Measurements from ENCODE around the gene NNT.

The NNT gene

GRCh38 chr5:43619380-43619779 is 16.4 kb downstream of the NNT start:
- no peak for DNase-seq
- intact Hi-C loops (cut with DNase I), result no loop called here

- DNase-seq, result no peak
- intact Hi-C loops (cut with DNase I), result no loop called here
Observed at GRCh38 chr5:43619911-43620310, 16.9 kb downstream of the NNT start.

DNA sequence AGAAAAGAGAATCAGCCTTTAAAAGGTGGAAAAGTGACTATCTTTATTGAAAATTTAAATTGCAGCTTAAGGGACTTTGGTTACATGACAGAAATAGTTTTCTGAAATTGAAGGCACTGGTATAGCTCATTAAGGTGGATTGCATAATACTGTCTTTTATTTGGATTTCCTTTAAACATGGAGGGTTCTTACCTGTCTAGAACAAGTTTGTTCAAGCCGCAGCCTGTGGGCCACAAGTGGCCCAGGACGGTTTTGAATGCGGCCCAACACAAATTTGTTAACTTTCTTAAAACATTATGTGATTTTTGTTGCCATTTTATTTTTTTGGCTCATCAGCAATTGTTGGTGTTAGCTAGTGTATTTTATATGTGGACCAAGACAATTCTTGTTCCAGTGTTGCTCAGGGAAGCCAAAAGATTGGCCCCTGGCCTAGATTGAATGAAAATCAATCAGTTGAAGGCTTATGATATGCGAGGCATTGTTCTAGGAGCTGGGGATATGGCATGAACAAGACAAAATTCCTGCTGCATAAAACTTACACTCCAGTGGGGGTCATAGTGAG is 18.0 kb downstream of the NNT start:
- intact Hi-C loops (cut with DNase I), result no loop called here

DNA sequence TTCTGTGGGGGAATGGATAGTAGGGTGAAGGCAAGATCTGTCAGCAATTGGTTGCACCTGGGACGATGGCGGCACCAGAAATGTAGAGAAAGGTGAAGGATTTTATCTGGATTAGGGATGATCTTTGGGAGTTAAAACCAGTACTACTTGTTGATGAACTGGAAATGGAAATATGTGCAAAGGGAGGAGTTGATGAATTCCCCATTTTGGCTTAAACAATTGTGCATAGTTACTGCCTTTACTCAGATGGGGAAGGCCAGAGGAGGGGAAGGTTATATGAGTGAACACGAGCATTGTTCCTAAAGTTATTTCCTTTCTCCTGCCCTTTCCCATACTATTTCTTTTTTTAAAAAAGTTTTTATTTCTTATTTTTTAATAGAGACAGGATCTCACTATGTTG is 19.1 kb downstream of the NNT start:
- DNase-seq, result no peak
- intact Hi-C loops (cut with DNase I), result no loop called here

More for the DNA sequence above, 18.0 kb downstream of the NNT start:
- no peak for DNase-seq

DNA sequence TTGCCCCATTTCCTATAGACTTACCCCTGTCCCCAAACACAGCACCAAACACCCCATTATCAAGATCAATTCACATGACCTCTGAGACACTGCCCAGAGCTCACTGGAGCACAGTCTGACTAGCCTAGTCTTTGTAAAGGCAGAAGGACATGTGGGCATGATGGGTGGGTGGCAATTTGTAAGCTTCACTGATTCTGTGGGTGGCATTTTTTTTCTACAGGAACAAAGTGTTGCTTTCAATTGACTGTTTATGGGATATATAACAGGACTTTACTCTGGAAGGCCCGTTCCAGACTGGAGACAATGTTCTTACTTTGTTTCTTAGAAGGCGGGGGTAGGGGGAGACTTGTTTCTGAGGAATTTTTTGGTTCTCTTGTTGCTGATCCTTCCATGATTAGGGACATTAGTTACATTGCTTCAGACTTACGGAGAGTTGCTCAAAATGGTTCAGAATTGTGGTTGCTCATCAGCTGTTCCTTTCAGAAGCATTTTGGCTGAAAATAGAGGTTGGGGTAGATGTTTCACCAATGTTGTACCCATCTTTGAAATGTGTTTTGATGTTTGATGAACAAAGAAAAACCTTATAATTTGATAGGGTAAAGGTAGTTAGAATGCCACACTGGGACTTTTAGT is 20.2 kb downstream of the NNT start:
- peak in 1 of 42 donors; percentile 13 for DNase-seq
- intact Hi-C loops (cut with DNase I), result no loop called here

GRCh38 chr5:43627028-43627427 is 24.0 kb downstream of the NNT start:
- peak in 5 of 42 donors; percentile 9 to 57 (median 40) for DNase-seq
- intact Hi-C loops (cut with DNase I), result no loop called here

GRCh38 chr5:43631182-43631910 is 28.4 kb downstream of the NNT start:
- DNase-seq, result peak in 23 of 42 donors; percentile 6 to 76 (median 42)
- intact Hi-C loops (cut with DNase I), result no loop called here

DNA sequence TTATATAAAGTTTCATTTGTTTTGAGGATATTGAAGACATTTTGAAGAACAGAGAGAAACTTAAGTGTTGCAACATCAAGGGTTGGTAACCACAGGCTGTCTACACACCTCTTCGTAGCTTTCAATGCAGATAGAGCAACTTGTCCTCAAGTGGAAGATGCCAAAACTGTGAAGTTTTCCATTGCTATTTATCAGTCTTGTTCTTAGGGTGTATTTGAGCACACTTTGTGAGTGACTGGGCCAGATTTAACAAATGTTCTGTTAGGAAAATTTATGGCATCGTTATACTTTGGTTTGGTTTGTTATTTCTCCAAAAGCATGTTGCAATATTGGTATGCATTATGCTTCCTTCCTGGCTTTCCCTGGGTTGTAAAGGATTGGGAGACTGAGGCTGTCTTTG is 31.6 kb downstream of the NNT start:
- no peak for DNase-seq
- intact Hi-C loops (cut with DNase I), result no loop called here

DNA sequence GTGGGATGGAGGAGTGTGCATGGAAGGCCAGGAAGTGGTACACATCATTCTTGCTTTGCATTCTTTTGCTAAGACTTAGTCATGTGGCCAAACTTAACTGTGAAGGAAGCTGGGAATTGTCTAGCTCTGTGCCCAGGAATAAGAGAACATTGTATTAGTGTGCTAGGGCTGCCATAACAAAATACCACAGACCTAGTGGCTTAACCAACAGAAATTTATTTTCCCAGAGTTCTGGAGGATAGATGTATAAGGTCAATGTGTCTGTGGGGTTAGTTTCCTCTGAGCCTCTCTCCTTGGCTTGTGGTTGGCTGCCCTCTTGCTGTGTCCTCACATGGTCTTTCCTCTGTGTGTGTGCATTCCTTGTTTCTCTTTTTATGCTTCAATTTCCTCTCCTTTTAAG is 32.4 kb downstream of the NNT start:
- DNase-seq, result no peak
- intact Hi-C loops (cut with DNase I), result no loop called here

DNA sequence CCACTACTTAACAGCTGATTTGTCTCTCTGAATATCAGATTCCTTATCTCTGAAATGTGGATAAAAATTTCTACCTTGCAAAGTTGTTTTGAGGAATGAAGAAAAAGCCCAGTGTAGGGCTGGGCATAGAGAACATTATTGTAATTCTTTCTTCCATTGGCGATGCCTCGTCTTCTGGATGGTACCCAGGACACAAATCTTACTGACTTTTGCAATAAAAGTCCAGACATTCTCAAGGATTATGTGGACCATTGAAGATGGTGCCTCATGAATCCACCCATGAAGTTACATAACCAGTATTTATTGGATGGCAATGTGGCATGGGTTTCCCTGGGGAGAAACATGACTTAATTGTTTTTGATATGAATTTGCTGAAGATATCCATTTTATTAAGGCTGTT is 33.1 kb downstream of the NNT start:
- intact Hi-C loops (cut with DNase I), result no loop called here
- DNase-seq, result no peak

GRCh38 chr5:43637416-43637815 is 34.4 kb downstream of the NNT start:
- intact Hi-C loops (cut with DNase I), result no loop called here
- DNase-seq, result no peak

DNA sequence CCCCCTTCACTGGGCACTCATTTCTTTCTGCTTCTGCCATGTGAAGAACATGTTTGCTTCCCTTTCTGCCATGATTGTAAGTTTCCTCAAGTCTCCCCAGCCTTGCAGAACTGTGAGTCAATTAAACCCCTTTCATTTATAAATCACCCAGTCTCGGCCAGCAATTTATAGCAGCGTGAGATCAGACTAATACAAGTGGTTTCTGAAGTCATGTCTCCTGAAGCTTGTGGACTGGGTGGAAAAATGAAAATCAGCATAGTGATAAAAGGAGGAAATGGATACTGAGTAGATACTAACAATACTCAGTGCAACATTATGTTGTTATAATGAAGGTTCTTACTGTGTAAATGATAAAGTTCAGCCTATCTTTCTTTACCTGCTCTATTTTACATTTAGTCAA is 35.1 kb downstream of the NNT start:
- intact Hi-C loops (cut with DNase I), result no loop called here
- DNase-seq, result no peak

- intact Hi-C loops (cut with DNase I), result no loop called here
- DNase-seq, result no peak
Observed at GRCh38 chr5:43638546-43638945, 35.6 kb downstream of the NNT start.

DNA sequence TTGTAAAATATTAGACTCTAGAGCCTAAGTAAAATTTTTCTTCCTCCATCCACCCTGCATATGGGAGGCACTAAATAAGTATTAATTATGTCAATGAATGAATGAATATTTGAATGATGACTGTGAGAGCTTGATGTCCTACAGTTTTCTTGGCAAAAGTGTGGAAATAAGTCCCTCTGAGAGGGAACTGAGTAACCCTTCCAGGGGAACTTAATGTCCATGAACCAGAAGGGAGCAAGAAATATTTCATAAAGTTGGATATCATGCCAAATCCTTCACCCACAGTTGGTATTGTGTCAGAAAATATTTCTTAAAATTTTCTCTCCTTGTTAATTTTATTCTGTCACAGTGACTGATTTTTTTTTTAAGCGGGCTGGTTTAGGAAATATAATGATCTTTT is 36.6 kb downstream of the NNT start:
- DNase-seq, result no peak
- intact Hi-C loops (cut with DNase I), result no loop called here

- no peak for DNase-seq
Observed at GRCh38 chr5:43642428-43642827, 39.4 kb downstream of the NNT start.

DNA sequence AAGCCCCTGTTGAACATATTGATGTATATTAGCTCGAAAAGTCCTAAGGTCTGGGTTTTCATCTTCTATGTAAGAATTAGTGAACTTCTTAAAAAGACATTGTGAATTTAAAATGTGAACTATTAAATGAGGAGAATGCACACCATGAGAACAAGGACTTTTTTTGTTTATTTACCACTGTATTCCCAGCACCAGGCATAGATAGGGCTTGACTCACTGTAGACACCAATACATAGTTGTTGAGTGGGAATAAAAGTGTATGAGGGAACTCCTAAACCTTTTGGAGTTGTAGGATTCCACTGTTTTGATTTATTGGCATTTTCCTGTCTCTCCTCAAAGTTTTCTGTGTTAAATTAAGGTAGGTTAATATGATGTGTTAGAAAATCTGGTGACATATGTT is 40.3 kb downstream of the NNT start:
- intact Hi-C loops (cut with DNase I), result no loop called here
- DNase-seq, result no peak

More at GRCh38 chr5:43642428-43642827, 39.4 kb downstream of the NNT start:
- intact Hi-C loops (cut with DNase I), result no loop called here

GRCh38 chr5:43643750-43644149 is 40.8 kb downstream of the NNT start:
- intact Hi-C loops (cut with DNase I), result no loop called here
- DNase-seq, result no peak

DNA sequence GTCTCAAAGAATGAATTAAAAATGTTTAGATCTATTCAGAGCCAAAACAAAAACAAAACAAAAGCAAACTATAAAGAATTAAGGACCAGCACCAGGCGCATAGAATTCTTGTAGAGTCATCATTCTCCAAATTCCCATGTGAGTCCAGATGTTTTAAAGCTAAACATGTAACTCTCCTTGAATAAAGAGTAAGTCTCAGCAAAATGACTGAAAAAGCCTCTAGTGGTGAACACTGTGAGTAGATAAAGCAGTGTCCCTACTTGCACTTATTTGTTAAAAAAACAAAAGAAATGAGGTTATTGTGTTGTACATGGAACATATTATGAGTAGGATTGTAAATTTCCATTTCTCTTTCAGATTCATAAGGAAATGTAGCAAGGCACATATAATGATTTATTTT is 44.0 kb downstream of the NNT start:
- intact Hi-C loops (cut with DNase I), result no loop called here
- DNase-seq, result no peak

- intact Hi-C loops (cut with DNase I), result no loop called here
Observed at GRCh38 chr5:43647789-43648188, 44.8 kb downstream of the NNT start.

DNA sequence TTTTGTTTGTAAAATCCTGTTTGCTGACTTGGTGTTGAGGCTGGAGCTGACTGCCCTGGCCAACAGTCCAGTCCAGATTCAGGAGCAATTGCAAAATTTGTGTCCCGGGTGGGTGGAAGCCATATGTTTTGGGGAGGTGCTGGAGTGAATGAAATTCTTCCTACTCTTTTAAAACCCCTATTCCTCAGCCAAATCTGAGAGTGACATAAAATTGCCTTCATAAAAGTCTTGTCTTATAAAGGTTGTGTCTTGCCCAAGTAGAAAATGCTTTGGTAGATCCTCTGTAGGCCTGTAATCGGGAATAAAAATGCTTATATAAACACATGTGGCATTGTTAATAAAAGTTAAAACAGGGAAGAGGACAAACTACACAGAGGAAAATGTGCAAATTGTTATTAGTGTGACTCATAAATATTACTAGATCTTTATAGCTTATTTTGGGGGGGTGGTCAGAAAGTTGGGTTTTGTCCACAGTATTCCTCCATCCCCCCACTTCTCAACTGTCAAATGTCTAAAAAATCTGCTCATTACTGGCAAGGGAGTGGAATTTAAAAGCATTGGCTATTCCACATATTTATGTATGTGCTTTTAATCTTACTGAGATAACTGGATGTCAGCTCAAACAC is 45.6 kb downstream of the NNT start:
- DNase-seq, result no peak

More at GRCh38 chr5:43647789-43648188, 44.8 kb downstream of the NNT start:
- no peak for DNase-seq

More for the DNA sequence above, 45.6 kb downstream of the NNT start:
- intact Hi-C loops (cut with DNase I), result no loop called here
